ENCODE data around the gene METTL27. TPM values are rescaled to one million over a fixed set of nuclear protein-coding genes. Genes with fewer than 3 reads are reported as not detected.

METTL27 gene
- total and polyA plus RNA-seq, 2 of the 8 experiments (the other 6 are each of a cell fraction or from before 2014, with no cell fraction given): 6.2 to 12.0 TPM

DNA sequence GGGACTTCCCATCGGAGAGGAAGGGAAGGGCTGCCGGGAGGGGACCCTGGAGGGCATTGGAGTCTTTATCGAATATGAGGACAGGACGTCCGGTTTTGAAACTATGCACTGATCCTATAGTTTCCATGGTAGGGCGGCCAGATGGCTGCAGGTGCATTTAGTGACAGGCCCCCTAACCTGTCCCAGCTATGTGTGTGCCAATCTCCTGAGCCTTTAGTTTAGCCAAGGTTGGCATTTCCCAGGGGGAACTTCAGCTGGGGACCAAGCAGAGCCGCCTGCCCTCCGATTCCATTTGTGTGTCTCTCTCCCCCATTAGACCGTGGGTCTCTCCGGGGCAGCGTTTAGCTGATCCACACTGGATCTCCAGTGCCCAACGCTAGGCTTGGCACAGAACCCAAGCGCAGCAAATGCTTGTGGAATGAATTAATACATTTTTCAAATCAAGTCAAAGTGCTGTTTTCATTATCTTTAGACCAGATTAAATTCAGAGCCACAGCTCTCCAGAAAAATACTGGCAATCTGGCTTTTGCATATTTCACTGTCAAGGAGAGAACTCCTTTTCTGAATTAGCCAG lies 38.5 kb upstream of the METTL27 start (continued):
- TF ChIP-seq JUND (IDR thresholded peaks at IDR 0.05; ENCODE audit: low read length) (no peak), ASH2L (IDR thresholded peaks at IDR 0.05; ENCODE audit: low read length) (no peak), GABPA (IDR thresholded peaks at IDR 0.05; ENCODE audit: borderline replicate concordance, insufficient read depth, low read length) (no peak), CEBPB (IDR thresholded peaks at IDR 0.05; ENCODE audit: low read depth, low read length) (no peak)

Data from H1 (cell line).